HG02970 (cell line): ENCODE data around the gene FGF12.

ENCODE experiments used
- ATAC-seq: cut with Tn5 transposase; IDR thresholded peaks from one replicate; pipeline ENCODE4 v1.9.1; 2021; ENCODE audit warnings: mild to moderate bottlenecking, moderate library complexity, moderate number of reproducible peaks; ENCODE audit not compliant: unreplicated experiment, low FRiP score

Gene FGF12

DNA sequence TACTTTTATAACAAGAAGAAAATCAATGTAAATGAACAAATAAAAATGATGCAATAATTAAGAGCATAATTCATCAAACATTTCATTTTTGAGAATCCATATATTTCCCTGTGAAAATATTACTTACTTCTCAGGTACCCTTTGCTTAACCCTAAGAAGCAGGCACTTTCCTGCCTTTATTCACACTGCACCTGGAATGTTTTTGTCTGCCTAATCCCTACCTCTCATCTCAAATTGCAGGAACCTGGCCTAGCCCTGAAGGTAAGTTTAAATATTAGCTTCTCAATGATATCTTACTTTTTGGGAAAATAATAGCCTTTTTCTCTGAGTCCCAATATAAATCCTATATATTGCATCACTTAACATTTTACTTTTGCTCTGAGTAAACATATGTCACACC, 559.1 kb downstream of the FGF12 start:
- no peak for ATAC-seq

DNA sequence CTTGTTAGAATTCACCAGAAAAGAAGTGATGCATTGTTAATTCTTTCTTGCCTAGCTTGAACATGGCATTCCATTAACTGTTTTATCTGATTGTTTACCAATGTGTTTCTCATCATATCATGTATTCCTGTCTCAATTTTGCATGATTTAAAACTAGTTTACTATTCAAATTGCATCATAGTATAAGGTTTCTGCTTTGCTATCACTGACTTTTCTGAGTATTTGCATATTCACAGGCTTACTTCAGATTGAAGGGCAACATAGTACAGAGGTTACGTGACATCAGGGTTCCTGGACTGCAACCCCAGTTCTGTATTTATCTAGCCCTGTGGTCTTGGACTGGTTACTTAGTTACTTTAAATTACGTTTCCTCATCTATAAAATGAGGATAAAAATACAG, 561.8 kb downstream of the FGF12 start:
- no peak for ATAC-seq

DNA sequence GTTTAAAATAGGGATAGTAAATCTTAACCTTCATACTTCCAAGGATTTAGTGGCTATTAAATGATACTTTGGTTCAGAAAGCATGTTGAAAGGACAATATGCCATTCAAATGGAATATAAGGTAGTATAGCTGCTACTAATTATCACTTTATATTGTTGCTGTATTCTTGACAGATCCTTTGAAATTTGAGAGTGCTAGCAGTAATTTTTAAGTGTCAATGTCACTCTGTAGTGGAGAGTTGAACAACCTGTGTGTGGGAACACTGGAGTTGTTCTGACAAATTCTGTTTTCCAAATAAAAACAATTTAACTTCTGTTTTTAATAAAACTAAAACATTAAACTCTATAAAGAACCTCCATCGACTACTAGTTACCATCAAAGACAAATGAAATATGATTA, 565.7 kb downstream of the FGF12 start:
- ATAC-seq = no peak

DNA sequence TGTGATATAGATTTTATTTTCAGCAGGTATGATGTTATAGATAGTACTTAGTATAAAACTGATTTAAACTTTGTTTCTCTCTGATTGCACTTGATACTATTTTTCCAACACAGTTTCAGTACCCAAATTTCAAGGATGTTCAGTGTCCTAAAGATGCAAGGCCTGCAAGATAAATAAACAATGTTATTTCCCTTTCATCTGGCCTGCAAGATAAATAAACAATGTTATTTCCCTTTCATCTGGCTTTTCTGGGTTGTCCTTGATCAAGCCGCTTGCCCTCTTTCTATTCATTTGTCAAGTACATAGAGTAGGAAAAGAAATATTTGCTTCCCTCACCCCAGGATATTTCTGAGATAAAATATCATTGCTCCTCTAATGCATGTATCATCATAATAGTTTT, 571.0 kb downstream of the FGF12 start:
- no peak for ATAC-seq

DNA sequence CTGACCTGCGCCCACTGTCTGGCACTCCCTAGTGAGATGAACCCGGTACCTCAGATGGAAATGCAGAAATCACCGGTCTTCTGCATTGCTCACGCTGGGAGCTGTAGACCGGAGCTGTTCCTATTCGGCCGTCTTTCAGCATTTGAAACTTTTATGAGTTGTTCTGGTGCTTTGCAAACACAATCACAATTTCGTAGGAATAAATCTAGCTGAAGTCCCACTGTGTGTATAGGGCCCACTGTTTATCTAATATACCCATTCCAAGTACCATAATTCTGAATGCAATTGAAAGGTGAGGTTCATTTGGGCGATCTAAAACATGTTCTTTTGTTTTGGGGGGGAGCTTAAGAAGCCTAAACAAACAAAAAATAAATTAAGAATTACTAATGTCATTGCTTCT, 572.1 kb downstream of the FGF12 start:
- ATAC-seq = no peak

DNA sequence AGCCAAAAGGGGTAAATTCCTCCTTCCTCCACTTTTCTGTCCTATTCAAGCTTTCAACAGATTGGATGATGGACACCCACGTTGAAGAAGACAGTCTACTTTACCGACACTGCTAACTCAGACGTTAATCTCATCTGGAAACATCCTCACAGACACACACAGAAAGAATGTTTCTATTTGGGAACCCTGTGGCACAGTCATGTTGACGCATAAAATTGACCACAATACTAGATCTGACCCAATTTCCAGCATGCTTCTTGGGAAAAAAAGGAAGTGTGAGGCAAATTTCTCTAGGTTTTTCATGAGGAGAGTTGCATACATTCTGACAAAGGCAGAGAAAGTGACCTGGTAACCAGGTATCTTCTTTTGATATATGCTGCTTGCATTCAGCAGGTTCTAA, 594.1 kb downstream of the FGF12 start:
- no peak for ATAC-seq

- peak; percentile 72 for ATAC-seq
Measured at GRCh38 chr3:192130534-192131132, 596.7 kb downstream of the FGF12 start.

DNA sequence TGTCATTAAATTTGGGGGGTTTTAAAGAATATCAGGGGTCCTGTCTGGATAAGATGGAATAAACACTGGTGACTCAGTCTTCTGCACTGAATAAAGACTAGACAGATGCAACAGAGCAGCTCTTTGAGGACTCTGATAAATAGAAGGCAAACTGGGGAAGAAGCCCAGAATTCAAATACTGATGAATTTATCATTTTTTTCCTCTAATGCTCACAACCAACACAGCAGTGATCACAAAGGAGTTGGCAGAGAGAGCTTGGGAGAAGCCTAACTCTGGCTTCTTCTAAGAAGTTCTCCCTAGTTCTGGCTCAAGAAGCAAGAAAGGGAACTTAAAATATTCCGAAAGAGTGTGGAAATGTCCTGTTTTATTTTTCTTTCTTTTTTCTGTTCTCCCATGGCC, 597.8 kb downstream of the FGF12 start:
- ATAC-seq = no peak

DNA sequence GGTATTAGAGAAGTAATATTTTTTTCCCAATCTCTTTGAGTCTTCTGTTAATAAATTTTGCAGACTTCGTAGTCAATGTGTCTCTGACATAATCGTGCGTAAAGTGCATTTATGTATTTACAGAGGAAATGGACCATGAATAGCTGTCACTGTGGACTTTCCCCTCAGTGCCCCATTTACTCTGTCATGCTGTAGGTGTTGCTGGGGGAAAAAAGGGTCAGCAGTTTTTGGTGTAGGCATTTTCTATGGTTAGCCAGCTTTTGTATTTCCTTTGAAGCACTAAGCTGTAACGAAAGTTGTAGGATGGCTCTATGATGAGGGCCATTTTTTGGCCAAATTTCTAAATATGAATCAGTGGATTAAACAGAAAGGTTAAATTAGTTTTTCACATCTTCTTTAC, 598.4 kb downstream of the FGF12 start:
- ATAC-seq = no peak

DNA sequence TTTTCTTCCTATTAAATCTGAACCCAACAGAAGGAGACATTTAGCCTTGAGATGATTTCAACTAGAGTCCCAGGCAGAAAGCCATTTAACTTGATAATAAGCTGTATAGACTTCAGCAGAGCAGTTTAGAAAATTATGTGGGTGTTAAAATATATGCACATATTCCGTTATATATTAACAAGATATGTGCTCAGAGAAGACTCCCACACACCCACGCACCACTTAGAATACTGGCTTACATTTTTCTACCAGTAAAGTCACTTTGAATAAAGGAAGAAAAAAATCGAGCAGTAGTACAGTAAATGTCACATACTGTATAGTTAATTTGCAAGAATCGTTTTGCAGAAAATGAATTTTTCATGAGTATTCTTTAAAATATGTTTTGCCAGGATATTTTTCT, 599.3 kb downstream of the FGF12 start:
- no peak for ATAC-seq

GRCh38 chr3:192122832-192123594, 604.3 kb downstream of the FGF12 start:
- ATAC-seq = peak; percentile 82

GRCh38 chr3:192121923-192122322, 605.4 kb downstream of the FGF12 start:
- ATAC-seq = no peak

- ATAC-seq = no peak
Measured at GRCh38 chr3:192108820-192109219, 618.5 kb downstream of the FGF12 start.

GRCh38 chr3:192106543-192106942, 620.8 kb downstream of the FGF12 start:
- ATAC-seq = no peak

- no peak for ATAC-seq
Measured at GRCh38 chr3:192092388-192093005, 634.8 kb downstream of the FGF12 start.

DNA sequence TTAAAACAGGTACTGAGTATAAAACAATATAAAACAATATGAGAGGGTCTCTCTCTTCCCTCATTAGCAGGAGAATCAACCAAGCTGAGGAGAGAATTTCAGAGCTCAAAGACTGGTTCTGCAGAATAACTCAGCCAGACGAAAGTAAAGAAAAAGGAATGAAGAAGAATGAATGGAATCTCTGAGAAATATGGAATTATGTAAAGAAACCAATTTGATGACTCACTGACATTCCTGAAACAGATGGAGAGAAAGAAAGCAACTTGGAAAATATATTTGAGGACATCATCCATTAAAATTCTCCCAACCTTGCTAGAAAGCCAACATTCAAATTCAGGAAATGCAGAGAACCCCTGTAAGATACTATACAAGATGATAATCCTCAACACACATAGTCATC, 635.5 kb downstream of the FGF12 start:
- ATAC-seq = no peak

DNA sequence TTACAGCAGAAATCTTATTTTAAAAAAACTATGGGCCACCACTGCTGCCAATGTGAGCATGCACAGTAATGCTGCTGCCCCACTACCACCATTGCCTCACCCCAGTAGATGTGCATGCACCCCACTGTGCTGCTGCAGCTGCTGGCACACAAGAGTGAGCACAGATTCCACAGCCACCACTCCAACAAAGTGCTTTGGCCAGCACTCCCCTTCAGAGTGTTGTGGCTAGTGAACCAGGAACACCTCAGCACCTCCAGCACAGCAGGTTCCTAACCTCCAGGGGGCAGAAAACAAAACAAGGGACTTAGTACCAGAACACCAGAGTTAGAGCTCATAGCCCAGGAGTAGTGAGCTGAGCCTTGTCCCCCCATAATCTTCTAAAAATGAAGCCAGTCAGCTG, 636.8 kb downstream of the FGF12 start:
- peak; percentile 53 for ATAC-seq
